Uterus (tissue), 2 donors: ENCODE data around the gene PHC1.

Source experiments
- CTCF ChIP-seq, 4 experiments: fragments of 200-600 bp in 2 of 4; fragments of 450-650 bp in 2 of 4; sonication (generic) in 2 of 4; IDR thresholded peaks; one replicate each; pipeline ENCODE4 v1.5.1; 2016 to 2019; ENCODE audit warnings: antibody characterized with exemption in 4 of 4, mild to moderate bottlenecking in 2 of 4, moderate library complexity in 1 of 4
- POLR2A ChIP-seq, 2 donors: fragments of 450-650 bp; IDR thresholded peaks; one replicate each; pipeline ENCODE4 v1.6.1; 2016; ENCODE audit warnings: antibody characterized with exemption in 2 of 2, mild to moderate bottlenecking in 1 of 2, moderate library complexity in 1 of 2

GRCh38 chr12:8912914-8913313, 1.4 kb upstream of the PHC1 start:
- TF ChIP-seq CTCF (IDR thresholded peaks at IDR 0.05) = no peak
- TF ChIP-seq POLR2A (IDR thresholded peaks at IDR 0.05) = no peak
